ENCODE data around the gene SH2D3C.

The SH2D3C gene

DNA sequence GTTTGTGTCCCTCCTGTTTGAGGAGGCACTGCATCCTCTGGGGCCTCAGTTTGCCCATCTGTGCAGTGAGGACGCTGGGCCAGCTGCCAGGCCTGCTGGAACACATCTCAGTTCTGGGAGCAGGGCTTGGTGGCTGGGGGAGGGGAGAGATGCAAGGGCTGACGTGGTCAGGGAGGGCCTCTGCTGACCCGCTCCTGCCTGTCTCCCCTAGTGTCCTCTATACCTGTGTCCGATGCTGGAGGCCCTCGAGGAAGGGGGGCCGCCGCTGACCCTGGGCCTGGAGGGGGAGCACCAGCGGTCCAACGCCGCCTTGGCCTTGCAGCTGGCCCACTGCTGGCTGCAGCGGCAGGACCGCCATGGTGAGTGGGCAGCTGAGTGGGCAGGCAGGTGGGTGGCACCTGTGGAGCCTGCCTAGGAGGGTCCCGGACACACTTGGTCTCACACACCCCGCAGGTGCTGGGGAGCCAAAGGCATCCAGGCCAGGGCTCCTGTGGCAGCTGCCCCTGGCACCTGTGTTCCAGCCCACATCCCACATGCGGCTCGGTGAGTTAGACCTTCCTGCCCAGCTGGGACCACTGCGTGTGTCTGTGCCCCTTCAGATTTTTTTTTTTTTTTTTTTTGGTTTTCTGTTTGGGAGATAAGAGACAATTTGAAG lies 30.0 kb upstream of the SH2D3C start:
- DNase-seq: no peak

GRCh38 chr9:127806871-127807270 lies 28.4 kb upstream of the SH2D3C start:
- DNase-seq: no peak

DNA sequence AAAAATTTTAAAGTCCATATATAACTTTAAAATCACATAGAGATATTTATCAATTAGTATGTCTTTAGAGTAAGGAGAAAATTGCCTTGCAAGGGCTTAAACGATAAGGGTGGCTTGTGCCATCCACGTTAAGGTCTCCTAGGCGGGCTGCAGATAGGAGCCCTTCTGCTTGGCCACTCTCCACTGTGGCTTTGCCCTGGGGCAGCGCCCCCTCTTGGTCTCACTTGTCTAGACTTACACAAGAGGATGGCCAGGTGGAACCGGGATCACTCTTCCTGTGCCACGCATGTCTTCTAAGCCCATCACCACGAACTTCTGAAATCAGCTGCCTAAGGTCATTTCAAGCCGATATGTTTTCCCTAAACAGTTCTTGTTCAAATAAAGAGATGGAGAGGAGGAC lies 27.2 kb upstream of the SH2D3C start:
- peak; percentile 28 to 66 for DNase-seq

- no peak for DNase-seq
Measured at GRCh38 chr9:127803507-127804352, 25.3 kb upstream of the SH2D3C start.

DNA sequence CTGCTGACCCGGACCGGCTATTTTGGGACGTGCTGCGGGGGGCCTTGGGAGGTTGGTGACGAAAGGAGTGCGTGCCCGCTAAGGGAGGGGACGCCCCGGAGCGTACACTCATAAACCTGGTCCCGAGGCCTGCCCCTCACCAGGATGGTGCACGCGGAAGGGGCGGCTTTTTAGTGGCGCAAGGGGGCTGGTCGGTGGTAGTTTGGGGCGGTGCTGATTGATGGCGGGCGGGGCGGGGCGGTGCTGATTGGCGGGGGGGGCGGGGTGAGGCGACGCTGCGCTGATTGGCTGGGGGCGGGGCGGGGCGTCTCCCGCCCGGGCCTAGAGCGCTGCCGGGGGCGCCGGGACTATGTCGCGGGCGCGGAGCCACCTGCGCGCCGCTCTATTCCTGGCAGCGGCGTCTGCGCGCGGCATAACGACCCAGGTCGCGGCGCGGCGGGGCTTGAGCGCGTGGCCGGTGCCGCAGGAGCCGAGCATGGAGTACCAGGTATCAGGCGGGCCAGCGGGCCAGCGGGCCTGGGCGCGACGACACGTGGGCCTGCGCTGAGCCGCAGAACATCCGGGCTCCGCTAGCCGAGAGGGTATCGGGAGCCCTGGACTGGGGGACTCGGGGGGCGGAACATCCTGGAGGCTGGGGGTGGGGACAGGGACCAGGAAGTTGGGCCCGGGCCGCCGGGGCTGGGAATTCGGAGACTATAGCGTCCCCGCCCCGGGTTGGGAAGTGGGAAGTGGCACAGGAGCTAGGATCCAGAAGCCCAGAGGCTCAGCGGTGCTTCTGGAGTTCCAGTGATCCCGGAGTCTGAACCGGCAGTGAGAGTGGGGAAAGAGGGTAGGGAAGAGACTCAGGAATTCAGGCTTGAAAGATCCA lies 24.3 kb upstream of the SH2D3C start, which contains the start of gene FPGS:
FPGS (plus strand) TSS at position 307 of the 868 bp plus-strand sequence; CDS start at position 350, 43 bp downstream.
- DNase-seq: peak; percentile 82 to 87

- DNase-seq: no peak
Measured at GRCh38 chr9:127801955-127802575, 23.6 kb upstream of the SH2D3C start.

DNA sequence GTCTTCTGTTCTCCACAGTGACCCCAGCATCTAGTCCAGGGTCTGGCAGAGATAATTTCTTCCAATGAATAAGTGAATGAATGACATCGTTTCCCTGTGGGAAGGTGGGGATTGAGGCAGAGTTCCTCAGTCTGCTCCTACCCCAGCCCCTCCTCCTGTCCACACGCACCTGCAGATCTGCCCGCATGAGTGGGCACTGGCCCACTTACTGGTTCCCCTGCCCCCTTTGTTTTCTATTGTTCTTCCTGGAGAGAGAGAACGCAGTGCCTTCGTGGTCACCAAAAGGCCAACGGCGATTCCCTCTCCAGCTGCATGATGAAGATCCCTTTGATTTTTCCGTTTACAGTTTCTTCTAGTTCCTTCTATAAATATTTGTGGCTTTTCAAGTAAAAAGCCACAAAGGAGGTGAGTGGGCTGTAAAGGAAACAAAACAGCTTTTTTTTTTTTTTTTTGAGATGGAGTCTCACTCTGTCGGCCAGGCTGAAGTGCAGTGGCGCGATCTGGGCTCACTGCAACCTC lies 18.4 kb upstream of the SH2D3C start:
- no peak for DNase-seq

DNA sequence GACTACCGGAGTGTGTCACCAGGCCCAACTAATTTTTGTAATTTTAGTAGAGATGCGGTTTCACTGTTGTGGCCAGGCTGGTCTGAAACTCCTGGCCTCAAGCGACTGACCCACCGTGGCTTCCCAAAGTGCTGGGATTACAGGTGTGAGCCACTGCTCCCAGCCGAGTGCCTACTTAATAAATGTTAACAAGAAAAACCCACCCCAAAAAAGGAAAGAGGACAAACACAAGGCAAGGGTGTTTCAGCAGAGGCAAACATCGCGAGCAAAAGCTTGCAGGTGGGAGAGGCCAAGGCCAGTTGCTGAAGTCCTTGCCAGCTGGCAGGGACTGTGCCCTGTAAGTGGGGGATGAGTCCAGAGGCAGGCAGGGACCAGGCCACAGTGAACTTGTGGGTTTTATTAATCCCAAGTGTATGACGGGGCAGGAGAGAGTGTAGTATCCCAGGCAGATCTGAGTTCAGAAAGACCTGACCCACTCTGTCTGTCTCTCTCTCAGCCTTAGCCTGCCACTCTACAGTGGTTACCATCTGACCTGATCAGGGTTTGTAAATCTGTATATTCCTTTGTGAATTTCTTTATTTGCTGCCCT lies 17.9 kb upstream of the SH2D3C start:
- DNase-seq: peak; percentile 49 to 72

- DNase-seq: no peak
Measured at GRCh38 chr9:127794001-127794791, 15.7 kb upstream of the SH2D3C start.

GRCh38 chr9:127793093-127793708 lies 14.7 kb upstream of the SH2D3C start:
- no peak for DNase-seq

DNA sequence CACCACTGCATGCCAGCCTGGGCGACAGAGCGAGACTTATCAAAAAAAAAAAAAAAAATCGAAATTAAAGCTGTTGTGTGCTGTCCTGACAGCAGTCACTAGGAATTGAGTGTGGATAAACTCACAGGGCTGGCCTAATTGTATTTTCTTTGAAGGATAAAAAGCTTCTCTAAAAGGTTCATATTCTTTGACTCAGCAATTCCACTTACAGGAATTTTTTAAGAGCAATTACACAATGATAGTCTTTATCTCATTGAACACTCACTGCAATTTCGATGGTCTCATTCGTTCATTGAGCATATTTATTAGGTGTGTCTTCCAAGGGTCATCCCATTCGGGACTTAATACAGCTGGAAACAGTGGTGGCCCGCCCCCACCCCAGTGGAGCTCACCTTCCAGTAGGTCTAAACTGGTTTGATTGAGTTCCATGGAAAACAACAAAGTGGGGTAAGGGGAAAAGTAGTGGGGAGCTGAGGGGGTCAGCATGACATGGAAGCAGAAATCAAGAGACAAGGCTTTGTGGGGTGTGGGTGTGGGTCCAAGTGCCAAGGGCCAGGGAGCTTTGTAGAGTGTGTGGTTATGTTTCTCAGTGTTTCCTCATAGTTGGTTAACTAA lies 14.1 kb upstream of the SH2D3C start:
- no peak for DNase-seq

- DNase-seq: no peak
Measured at GRCh38 chr9:127791085-127791484, 12.6 kb upstream of the SH2D3C start.

GRCh38 chr9:127790094-127790855 lies 11.8 kb upstream of the SH2D3C start:
- no peak for DNase-seq

DNA sequence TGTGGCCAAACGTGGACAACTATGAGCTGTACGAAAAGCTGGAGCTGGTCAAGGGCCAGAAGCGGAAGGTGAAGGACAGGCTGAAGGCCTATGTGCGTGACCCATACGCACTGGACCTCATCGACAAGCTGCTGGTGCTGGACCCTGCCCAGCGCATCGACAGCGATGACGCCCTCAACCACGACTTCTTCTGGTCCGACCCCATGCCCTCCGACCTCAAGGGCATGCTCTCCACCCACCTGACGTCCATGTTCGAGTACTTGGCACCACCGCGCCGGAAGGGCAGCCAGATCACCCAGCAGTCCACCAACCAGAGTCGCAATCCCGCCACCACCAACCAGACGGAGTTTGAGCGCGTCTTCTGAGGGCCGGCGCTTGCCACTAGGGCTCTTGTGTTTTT lies 10.7 kb upstream of the SH2D3C start:
- DNase-seq: no peak

GRCh38 chr9:127788337-127789011 lies 10.0 kb upstream of the SH2D3C start:
- DNase-seq: no peak

DNA sequence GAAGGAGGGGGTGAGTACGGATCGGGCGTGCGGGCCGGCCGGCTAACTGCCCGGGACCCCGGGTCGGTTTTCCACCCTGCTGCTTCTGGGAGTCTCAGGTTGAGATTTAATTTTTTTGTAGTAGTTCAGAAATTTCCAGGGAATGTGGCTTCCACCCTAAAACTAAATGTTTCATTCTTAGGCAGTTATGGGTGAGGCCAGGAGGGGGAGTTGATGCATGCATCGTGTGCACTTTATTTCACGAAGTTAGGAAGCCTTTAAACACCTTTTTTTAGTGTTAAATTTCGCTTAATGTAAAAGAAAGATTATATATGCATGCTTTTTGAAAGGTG lies 8.3 kb upstream of the SH2D3C start:
- DNase-seq: no peak

- peak; percentile 55 to 70 for DNase-seq
Measured at GRCh38 chr9:127785933-127786772, 7.7 kb upstream of the SH2D3C start, which contains the start of gene CDK9. TSS of gene CDK9 (plus strand) at chr9:127786034. CDS start at chr9:127786149, 115 bp downstream.

Measured in SHP77 (cell line).